Left ventricle myocardium inferior (tissue), 1 donor: Measurements from ENCODE around the gene SNX30. TPM values are rescaled to one million over a fixed set of nuclear protein-coding genes. Genes with fewer than 3 reads are reported as not detected.
A peak's percentile ranks its signal among the peaks of the same experiment; 100 is the strongest.

Experiments used
- DNase-seq: peaks from one replicate; pipeline ENCODE4 v3.0.0-alpha.2; 2020
- H3K27ac ChIP-seq: fragments of 200-600 bp; replicated peaks from 2 replicates; pipeline ENCODE4 v1.8.0; 2021
- H3K27me3 ChIP-seq: fragments of 200-600 bp; 2 replicates; pipeline ENCODE4 v1.8.0; 2021; ENCODE audit warnings: low read depth
- H3K36me3 ChIP-seq: fragments of 200-600 bp; 2 replicates; pipeline ENCODE4 v1.8.0; 2021
- H3K4me1 ChIP-seq: fragments of 200-600 bp; 2 replicates; pipeline ENCODE4 v1.8.0; 2021
- H3K4me3 ChIP-seq: fragments of 200-600 bp; 2 replicates; pipeline ENCODE4 v1.8.0; 2021; ENCODE audit warnings: mild to moderate bottlenecking, moderate library complexity
- H3K9me3 ChIP-seq: fragments of 200-600 bp; replicated peaks from 2 replicates; pipeline ENCODE4 v1.8.0; 2021
- intact Hi-C: fragments of 100-400 bp; cut with micrococcal nuclease; formaldehyde crosslinking; loops from one replicate; pipeline ENCODE4 v1.11.0; 2022
- total RNA-seq: library from RNA; stranded (reverse); fragmentation: NEBNext Ultra II Directional; extraction: Animal tissue kit (Norgen Biotek cat#: 25700); gene quantifications from one replicate; pipeline ENCODE4 v1.2.1, GENCODE V29; 2021
- TF ChIP-seq, protein P1 (sequence below): fragments of 200-600 bp; IDR thresholded peaks from 2 replicates; pipeline ENCODE4 v1.8.0; 2021; ENCODE audit warnings: antibody characterized with exemption, mild to moderate bottlenecking, borderline replicate concordance
- donor health status: DM: no; HTN: yes; CAD: no; lungs with severe emphysema.

Gene SNX30
- total RNA-seq, 1 donor from 2014 or later, result 3.2 TPM

DNA sequence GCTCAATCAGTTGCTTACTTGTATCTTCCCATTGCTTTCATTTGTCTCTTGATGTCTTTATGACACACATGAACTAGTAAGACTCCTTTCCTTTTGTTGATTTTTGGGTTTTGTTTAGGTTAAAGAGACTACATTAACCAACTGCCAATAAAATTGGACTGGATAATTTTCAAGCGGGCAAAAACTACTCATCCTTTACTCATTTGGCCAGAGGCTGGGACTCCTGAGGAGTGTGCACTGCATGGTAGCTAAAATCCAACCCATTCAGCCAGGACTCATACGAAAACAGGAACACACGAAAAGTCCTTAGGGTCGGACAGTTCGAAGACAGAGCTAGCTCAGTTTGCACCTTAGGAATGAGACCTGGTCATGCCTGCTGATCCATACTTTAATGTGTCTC, 134.2 kb downstream of the SNX30 start:
- H3K27me3 ChIP-seq, result peaks cover 5% of the 10 kb centered on the region
- H3K4me3 ChIP-seq, result no peak overlapping the region
- intact Hi-C loops, result no loop called here
- no peak for DNase-seq
- TF ChIP-seq, protein P1, sequence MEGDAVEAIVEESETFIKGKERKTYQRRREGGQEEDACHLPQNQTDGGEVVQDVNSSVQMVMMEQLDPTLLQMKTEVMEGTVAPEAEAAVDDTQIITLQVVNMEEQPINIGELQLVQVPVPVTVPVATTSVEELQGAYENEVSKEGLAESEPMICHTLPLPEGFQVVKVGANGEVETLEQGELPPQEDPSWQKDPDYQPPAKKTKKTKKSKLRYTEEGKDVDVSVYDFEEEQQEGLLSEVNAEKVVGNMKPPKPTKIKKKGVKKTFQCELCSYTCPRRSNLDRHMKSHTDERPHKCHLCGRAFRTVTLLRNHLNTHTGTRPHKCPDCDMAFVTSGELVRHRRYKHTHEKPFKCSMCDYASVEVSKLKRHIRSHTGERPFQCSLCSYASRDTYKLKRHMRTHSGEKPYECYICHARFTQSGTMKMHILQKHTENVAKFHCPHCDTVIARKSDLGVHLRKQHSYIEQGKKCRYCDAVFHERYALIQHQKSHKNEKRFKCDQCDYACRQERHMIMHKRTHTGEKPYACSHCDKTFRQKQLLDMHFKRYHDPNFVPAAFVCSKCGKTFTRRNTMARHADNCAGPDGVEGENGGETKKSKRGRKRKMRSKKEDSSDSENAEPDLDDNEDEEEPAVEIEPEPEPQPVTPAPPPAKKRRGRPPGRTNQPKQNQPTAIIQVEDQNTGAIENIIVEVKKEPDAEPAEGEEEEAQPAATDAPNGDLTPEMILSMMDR, result no peak
- no peaks in the 10 kb centered on the region for H3K9me3 ChIP-seq
- H3K27ac ChIP-seq, result no peak overlapping the region
- H3K4me1 ChIP-seq, result no peaks in the 10 kb centered on the region
- peaks cover 13% of the 10 kb centered on the region for H3K36me3 ChIP-seq

DNA sequence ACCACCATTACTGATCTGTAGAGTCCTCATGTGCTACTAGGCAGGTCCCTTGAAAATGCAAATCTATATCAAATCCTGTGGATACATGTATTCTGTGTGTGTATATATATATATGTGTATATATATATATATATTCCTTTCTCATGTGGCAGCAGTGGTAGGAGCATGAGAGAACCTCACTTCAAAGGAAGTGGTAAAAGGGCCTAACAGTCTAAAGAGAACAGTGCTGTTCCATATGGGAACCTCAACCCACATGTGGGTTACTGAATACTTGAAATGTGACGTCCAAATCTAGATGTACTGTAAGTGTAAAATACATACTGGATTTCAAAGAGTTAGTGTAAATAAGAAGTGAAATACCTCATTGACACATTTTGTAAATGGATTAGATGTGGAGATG, 134.8 kb downstream of the SNX30 start:
- Histone ChIP-seq H3K36me3 (peaks cover 11% of the 10 kb centered on the region), H3K4me3 (no peak overlapping the region), H3K27ac (no peak overlapping the region), H3K4me1 (peaks cover 6% of the 10 kb centered on the region), H3K27me3 (peaks cover 11% of the 10 kb centered on the region), H3K9me3 (no peaks in the 10 kb centered on the region)
- TF ChIP-seq, protein P1, result no peak
- DNase-seq, result no peak
- intact Hi-C loops, result no loop called here

DNA sequence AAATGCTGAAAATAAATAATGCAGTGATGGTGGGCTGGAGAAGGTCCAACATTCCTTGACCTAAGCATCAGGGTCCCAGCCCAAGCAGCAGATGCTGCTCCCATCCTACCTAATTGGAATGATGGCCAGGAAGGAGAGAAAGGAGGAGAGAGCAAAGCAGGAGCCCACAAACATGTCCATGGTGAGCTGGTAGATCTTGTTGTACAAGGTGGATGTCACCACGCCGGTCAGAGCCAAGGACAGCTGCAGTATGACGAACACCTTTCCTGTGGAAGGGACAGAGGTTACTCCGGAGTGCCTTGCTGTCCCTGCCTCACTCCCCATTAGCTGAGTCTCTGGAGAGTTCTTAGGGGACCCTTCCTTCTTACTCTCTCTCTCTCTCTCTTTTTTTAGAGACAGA, 135.8 kb downstream of the SNX30 start:
- DNase-seq, result no peak
- Histone ChIP-seq H3K27ac (no peak overlapping the region), H3K27me3 (peaks cover 19% of the 10 kb centered on the region), H3K36me3 (peaks cover 4% of the 10 kb centered on the region), H3K4me3 (no peak overlapping the region), H3K4me1 (peaks cover 13% of the 10 kb centered on the region), H3K9me3 (no peaks in the 10 kb centered on the region)
- TF ChIP-seq, protein P1, result no peak
- intact Hi-C loops, result no loop called here

DNA sequence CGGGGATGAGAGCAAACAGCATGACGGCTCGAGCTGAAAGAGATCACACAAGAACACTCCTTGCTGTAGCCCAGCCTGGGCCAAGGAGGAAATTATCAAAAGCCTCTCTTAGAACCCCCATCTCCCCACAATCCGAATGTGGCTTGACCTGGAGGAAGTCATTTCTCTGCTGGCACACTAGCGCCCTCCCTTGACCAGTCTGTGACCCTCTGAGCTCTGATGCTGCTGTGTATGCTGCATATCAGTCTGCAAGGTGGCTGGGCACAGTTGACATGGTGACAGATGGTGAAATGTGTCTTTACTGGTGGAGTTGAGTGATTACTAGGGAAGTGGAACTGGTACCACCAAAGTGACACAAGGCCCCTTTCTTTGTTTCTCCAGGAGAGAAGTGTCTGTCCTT, 136.8 kb downstream of the SNX30 start:
- peaks cover 13% of the 10 kb centered on the region for H3K4me1 ChIP-seq
- H3K27me3 ChIP-seq, result peaks cover 19% of the 10 kb centered on the region
- H3K27ac ChIP-seq, result no peak overlapping the region
- no peak for DNase-seq
- no peaks in the 10 kb centered on the region for H3K36me3 ChIP-seq
- no peak overlapping the region for H3K4me3 ChIP-seq
- H3K9me3 ChIP-seq, result no peaks in the 10 kb centered on the region
- intact Hi-C loops, result no loop called here
- TF ChIP-seq, protein P1, result no peak

DNA sequence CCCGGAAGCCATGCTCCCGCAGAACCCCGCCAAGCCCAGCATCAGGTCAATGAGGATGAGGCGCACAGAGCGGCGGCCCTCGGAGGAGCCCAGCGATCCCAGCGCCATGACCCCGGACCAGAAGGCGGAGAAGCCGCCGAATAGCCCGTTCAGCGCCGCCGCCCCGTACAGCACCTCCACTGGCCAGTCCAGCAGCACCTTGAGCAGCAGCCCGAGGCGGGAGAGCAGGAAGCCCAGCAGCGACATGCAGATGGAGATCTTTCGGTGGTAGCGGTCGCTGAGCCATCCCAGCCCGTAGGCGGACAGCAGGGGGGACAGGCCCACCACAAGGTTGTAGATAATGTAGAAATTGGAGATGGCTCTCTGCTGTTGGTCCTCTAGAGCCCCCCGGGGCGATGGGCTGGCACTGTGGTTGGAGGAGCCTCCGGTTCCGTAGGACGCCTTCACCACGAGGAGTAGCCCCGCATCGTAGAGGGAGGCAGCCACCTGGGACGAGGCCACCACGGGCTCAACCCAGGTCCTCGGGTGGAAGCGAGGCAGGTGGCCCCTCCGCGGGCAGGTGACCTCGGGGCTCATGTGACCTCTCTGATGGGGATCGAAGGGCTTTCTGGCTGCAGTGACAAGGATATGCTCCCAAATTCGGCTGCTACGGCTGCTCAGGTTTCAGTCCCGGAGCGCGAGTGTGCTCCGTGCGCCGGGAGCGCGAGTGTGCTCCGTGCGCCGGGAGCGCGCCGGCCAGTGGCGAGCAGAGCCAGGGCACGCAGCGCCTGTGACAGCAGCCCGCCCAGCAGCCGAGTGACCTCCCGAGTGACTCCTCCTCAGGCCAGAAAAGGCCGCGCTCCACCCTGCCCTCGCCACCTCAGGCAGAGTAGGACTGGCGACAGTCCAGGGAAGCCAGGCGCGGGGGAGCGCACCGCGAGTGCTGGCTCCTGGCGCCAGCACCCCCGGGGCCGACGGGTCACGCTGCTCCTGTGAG, 139.8 kb downstream of the SNX30 start, which contains the start of gene SLC46A2:
Gene SLC46A2 (minus strand): TSS at position 771 of the 976 bp plus-strand sequence. CDS start 195 bp downstream, at position 576.
- TF ChIP-seq, protein P1, result no peak
- peak; percentile 37 for DNase-seq
- Histone ChIP-seq H3K4me1 (peaks cover 13% of the 10 kb centered on the region), H3K9me3 (no peaks in the 10 kb centered on the region), H3K27ac (no peak within 1 kb of the TSS), H3K36me3 (no peaks in the 10 kb centered on the region), H3K27me3 (peaks cover 19% of the 10 kb centered on the region), H3K4me3 (peak within 1 kb of the TSS; percentile 64)
- intact Hi-C loops, result no loop called here
